HEK293 (cell line): ENCODE measurements around the gene DCUN1D3.

Experiments used
- CTCF ChIA-PET: fragments of 350-600 bp; formaldehyde crosslinking; extraction: SDS; loops from one replicate; lab custom pipeline; 2021; ENCODE audit warnings: antibody characterized with exemption; lab: Yijun Ruan, JAX
- POLR2A ChIA-PET: fragments of 300-600 bp; formaldehyde crosslinking; extraction: SDS; loops from one replicate; lab custom pipeline; 2020; ENCODE audit warnings: antibody characterized with exemption, inconsistent platforms; lab: Yijun Ruan, JAX
- H3K27ac ChIP-seq: fragments of 200-500 bp; sonication (Bioruptor generic); 2 replicates; pipeline ENCODE4 v1.5.1; 2014; ENCODE audit warnings: low read depth, low read length, control low read depth, inconsistent platforms; ENCODE audit errors: extremely low read depth
- H3K36me3 ChIP-seq, 2 experiments: fragments of 200-500 bp in 1 of 2; sonication (Bioruptor generic) in 1 of 2; 1 replicate in 1 of 2; 2 replicates in 1 of 2; pipeline ENCODE4 v1.5.1; 2014 to 2017; ENCODE audit warnings: inconsistent platforms in 2 of 2, low read length in 2 of 2; ENCODE audit not compliant: control insufficient read depth in 2 of 2, insufficient read depth in 1 of 2
- H3K4me1 ChIP-seq: fragments of 200-500 bp; sonication (Bioruptor generic); 2 replicates; pipeline ENCODE4 v1.5.1; 2014; ENCODE audit warnings: mild to moderate bottlenecking, low read length, inconsistent platforms; ENCODE audit not compliant: control insufficient read depth, insufficient read depth
- H3K4me3 ChIP-seq: 2 replicates; pipeline ENCODE4 v1.5.1; 2011; ENCODE audit warnings: low read depth, mild to moderate bottlenecking, control low read depth, low read length, moderate library complexity
- H3K9me3 ChIP-seq: fragments of 200-500 bp; sonication (Bioruptor generic); 2 replicates; pipeline ENCODE4 v1.5.1; 2014; ENCODE audit warnings: low read depth, low read length, inconsistent platforms; ENCODE audit not compliant: control insufficient read depth, insufficient read depth
- GLI2 ChIP-seq: fragments of 450-650 bp; formaldehyde crosslinking; IDR thresholded peaks from 2 replicates; pipeline ENCODE4; 2017; ENCODE audit warnings: missing biosample characterization, missing genetic modification characterization, low read depth, borderline replicate concordance
- SP2 ChIP-seq: fragments of 450-650 bp; formaldehyde crosslinking; IDR thresholded peaks from 2 replicates; pipeline ENCODE4 v1.5.1; 2016; ENCODE audit warnings: missing biosample characterization, missing genetic modification characterization
- SP3 ChIP-seq: fragments of 450-650 bp; formaldehyde crosslinking; IDR thresholded peaks from 2 replicates; pipeline ENCODE4 v1.5.1; 2016; ENCODE audit warnings: missing biosample characterization, missing genetic modification characterization
- ZBTB49 ChIP-seq: fragments of 450-650 bp; formaldehyde crosslinking; IDR thresholded peaks from 2 replicates; pipeline ENCODE4 v1.5.1; 2016; ENCODE audit warnings: missing biosample characterization, missing genetic modification characterization, low read depth
- ZNF2 ChIP-seq: fragments of 450-650 bp; formaldehyde crosslinking; IDR thresholded peaks from 2 replicates; pipeline ENCODE4 v1.5.1; 2016; ENCODE audit warnings: missing biosample characterization, missing genetic modification characterization
- ZNF223 ChIP-seq: fragments of 450-650 bp; formaldehyde crosslinking; IDR thresholded peaks from 2 replicates; pipeline ENCODE4 v1.5.1; 2016; ENCODE audit warnings: missing biosample characterization, missing genetic modification characterization
- ZNF350 ChIP-seq: fragments of 450-650 bp; formaldehyde crosslinking; IDR thresholded peaks from 2 replicates; pipeline ENCODE4 v1.5.0; 2017; ENCODE audit warnings: missing biosample characterization, mild to moderate bottlenecking, missing genetic modification characterization
- ZNF394 ChIP-seq: fragments of 450-650 bp; formaldehyde crosslinking; IDR thresholded peaks from 2 replicates; pipeline ENCODE4 v1.5.1; 2016; ENCODE audit warnings: missing biosample characterization, missing genetic modification characterization, mild to moderate bottlenecking, moderate library complexity, borderline replicate concordance
- ZNF513 ChIP-seq: fragments of 450-650 bp; IDR thresholded peaks from 2 replicates; pipeline ENCODE4 v1.5.1; 2018; ENCODE audit warnings: missing biosample characterization, missing genetic modification characterization
- ZNF518A ChIP-seq: fragments of 450-650 bp; formaldehyde crosslinking; conservative IDR thresholded peaks from 2 replicates; pipeline ENCODE4 v1.5.1; 2016; ENCODE audit warnings: low read depth, missing biosample characterization, missing genetic modification characterization
- ZNF529 ChIP-seq: fragments of 450-650 bp; formaldehyde crosslinking; IDR thresholded peaks from 2 replicates; pipeline ENCODE4 v1.5.1; 2017; ENCODE audit warnings: missing genetic modification characterization, missing biosample characterization; ENCODE audit not compliant: insufficient replicate concordance
- ZNF530 ChIP-seq: fragments of 450-650 bp; formaldehyde crosslinking; IDR thresholded peaks from 2 replicates; pipeline ENCODE4 v1.5.1; 2016; ENCODE audit warnings: low read depth, missing biosample characterization, missing genetic modification characterization
- ZNF548 ChIP-seq: fragments of 450-650 bp; formaldehyde crosslinking; IDR thresholded peaks from 2 replicates; pipeline ENCODE4 v1.5.1; 2016; ENCODE audit warnings: missing biosample characterization, missing genetic modification characterization
- ZNF621 ChIP-seq: fragments of 450-650 bp; formaldehyde crosslinking; IDR thresholded peaks from 2 replicates; pipeline ENCODE4 v1.5.1; 2017; ENCODE audit warnings: missing biosample characterization, missing genetic modification characterization
- ZNF664 ChIP-seq: fragments of 450-650 bp; formaldehyde crosslinking; IDR thresholded peaks from 2 replicates; pipeline ENCODE4 v1.5.1; 2016; ENCODE audit warnings: missing biosample characterization, missing genetic modification characterization
- ZNF830 ChIP-seq: fragments of 450-650 bp; IDR thresholded peaks from 2 replicates; pipeline ENCODE4 v1.5.0; 2018; ENCODE audit warnings: missing biosample characterization, missing genetic modification characterization, low read depth, mild to moderate bottlenecking, moderate library complexity
- TF ChIP-seq, protein P1 (sequence below): fragments of 450-650 bp; formaldehyde crosslinking; IDR thresholded peaks from 2 replicates; pipeline ENCODE4 v1.5.1; 2016; ENCODE audit warnings: missing biosample characterization, missing genetic modification characterization
- TF ChIP-seq, protein P2 (sequence below): fragments of 450-650 bp; formaldehyde crosslinking; IDR thresholded peaks from 2 replicates; pipeline ENCODE4; 2016; ENCODE audit warnings: missing biosample characterization, missing genetic modification characterization
- TF ChIP-seq, protein P3 (sequence below): fragments of 450-650 bp; formaldehyde crosslinking; IDR thresholded peaks from 2 replicates; pipeline ENCODE4 v1.5.1; 2016; ENCODE audit warnings: missing biosample characterization, missing genetic modification characterization

DCUN1D3 gene

GRCh38 chr16:20821682-20822081 lies 78.5 kb downstream of the DCUN1D3 start:
- Histone ChIP-seq H3K36me3 (peaks cover 6 to 79% of the 10 kb centered on the region in 2 experiments), H3K4me1 (no peaks in the 10 kb centered on the region), H3K27ac (no peak overlapping the region), H3K9me3 (no peaks in the 10 kb centered on the region), H3K4me3 (no peak overlapping the region)
- ChIA-PET CTCF (no interaction called here), POLR2A (no interaction called here)
- TF ChIP-seq ZNF350 (tag by site-specific recombination) (no peak), ZNF530 (tag by site-specific recombination) (no peak), SP3 (tag by site-specific recombination) (no peak), ZNF394 (tag by site-specific recombination) (no peak), ZNF518A (tag by site-specific recombination) (no peak), ZNF2 (tag by site-specific recombination) (no peak), ZNF621 (no peak), ZNF548 (tag by site-specific recombination) (no peak), SP2 (tag by site-specific recombination) (no peak), ZNF830 (no peak), ZNF513 (tag by site-specific recombination) (no peak), ZNF223 (tag by site-specific recombination) (no peak), ZBTB49 (tag by site-specific recombination) (no peak), ZNF529 (tag by site-specific recombination) (no peak), GLI2 (tag by site-specific recombination) (no peak), ZNF664 (tag by site-specific recombination) (no peak)
- TF ChIP-seq, protein P1, sequence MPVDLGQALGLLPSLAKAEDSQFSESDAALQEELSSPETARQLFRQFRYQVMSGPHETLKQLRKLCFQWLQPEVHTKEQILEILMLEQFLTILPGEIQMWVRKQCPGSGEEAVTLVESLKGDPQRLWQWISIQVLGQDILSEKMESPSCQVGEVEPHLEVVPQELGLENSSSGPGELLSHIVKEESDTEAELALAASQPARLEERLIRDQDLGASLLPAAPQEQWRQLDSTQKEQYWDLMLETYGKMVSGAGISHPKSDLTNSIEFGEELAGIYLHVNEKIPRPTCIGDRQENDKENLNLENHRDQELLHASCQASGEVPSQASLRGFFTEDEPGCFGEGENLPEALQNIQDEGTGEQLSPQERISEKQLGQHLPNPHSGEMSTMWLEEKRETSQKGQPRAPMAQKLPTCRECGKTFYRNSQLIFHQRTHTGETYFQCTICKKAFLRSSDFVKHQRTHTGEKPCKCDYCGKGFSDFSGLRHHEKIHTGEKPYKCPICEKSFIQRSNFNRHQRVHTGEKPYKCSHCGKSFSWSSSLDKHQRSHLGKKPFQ (tag by site-specific recombination): no peak
- TF ChIP-seq, protein P2, sequence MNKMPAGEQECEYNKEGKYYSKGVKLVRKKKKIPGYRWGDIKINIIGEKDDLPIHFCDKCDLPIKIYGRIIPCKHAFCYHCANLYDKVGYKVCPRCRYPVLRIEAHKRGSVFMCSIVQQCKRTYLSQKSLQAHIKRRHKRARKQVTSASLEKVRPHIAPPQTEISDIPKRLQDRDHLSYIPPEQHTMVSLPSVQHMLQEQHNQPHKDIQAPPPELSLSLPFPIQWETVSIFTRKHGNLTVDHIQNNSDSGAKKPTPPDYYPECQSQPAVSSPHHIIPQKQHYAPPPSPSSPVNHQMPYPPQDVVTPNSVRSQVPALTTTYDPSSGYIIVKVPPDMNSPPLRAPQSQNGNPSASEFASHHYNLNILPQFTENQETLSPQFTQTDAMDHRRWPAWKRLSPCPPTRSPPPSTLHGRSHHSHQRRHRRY (tag by site-specific recombination): no peak
- TF ChIP-seq, protein P3, sequence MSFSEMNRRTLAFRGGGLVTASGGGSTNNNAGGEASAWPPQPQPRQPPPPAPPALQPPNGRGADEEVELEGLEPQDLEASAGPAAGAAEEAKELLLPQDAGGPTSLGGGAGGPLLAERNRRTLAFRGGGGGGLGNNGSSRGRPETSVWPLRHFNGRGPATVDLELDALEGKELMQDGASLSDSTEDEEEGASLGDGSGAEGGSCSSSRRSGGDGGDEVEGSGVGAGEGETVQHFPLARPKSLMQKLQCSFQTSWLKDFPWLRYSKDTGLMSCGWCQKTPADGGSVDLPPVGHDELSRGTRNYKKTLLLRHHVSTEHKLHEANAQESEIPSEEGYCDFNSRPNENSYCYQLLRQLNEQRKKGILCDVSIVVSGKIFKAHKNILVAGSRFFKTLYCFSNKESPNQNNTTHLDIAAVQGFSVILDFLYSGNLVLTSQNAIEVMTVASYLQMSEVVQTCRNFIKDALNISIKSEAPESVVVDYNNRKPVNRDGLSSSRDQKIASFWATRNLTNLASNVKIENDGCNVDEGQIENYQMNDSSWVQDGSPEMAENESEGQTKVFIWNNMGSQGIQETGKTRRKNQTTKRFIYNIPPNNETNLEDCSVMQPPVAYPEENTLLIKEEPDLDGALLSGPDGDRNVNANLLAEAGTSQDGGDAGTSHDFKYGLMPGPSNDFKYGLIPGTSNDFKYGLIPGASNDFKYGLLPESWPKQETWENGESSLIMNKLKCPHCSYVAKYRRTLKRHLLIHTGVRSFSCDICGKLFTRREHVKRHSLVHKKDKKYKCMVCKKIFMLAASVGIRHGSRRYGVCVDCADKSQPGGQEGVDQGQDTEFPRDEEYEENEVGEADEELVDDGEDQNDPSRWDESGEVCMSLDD (tag by site-specific recombination): no peak
